ENCODE data around the gene DMRT1. TPM values are rescaled to one million over a fixed set of nuclear protein-coding genes. Genes with fewer than 3 reads are reported as not detected.

Gene DMRT1
- total RNA-seq, 1 donor, result not detected

DNA sequence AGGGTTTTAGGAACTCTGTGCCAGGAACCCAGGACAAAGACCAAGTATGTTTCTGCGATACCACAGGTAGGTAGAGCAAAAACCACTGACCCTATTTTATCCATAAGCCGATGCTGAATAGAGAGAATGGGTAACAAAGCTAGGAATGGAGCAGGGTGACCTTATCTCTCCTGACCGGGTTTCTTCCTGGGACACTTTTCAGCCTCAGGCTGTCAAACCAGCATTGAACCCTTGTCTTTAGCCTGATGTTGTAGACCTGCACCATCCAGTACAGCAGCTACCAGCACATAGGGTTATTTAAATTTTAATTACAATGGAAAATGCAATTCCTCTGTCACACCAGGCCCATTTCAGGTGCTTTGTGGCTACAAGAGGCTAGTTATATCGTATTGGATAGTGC lies 91.9 kb downstream of the DMRT1 start:
- H3K4me3 ChIP-seq (ENCODE audit: low read depth, low read length), result no peak overlapping the region
- DNase-seq (ENCODE audit: low read depth), result no peak
- TF ChIP-seq, protein P1, sequence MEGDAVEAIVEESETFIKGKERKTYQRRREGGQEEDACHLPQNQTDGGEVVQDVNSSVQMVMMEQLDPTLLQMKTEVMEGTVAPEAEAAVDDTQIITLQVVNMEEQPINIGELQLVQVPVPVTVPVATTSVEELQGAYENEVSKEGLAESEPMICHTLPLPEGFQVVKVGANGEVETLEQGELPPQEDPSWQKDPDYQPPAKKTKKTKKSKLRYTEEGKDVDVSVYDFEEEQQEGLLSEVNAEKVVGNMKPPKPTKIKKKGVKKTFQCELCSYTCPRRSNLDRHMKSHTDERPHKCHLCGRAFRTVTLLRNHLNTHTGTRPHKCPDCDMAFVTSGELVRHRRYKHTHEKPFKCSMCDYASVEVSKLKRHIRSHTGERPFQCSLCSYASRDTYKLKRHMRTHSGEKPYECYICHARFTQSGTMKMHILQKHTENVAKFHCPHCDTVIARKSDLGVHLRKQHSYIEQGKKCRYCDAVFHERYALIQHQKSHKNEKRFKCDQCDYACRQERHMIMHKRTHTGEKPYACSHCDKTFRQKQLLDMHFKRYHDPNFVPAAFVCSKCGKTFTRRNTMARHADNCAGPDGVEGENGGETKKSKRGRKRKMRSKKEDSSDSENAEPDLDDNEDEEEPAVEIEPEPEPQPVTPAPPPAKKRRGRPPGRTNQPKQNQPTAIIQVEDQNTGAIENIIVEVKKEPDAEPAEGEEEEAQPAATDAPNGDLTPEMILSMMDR (IDR thresholded peaks at IDR 0.05; ENCODE audit: insufficient read depth, low read length), result no peak

DNA sequence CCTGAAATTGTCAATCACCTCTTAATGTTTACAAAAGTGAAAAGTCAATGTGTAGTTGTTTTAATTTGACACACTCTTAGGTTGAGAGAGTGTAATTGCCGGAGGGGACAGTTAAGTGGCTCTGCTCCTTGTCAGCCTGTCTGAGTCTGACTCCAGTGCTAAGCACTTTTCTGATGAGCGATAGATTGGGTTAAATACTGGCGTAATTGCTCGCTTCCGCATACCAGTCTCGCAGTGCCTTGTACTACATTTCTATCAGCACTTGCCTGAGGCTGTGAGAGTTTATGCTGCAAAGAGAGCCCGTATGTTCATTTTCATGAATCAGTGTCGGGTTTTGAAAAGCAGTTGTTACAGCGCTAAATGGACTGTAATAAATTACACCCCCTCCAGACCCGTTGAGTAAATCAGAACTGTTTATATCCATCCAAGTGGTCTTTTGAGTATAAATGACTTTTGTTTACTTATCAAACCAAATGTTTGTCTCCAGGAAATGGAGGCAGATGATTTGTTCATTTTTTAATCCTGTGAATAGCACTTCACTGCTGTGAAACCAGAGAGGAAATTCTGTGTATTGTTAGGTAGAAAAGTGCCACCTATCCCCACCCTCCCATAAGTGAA lies 94.0 kb downstream of the DMRT1 start:
- peak; percentile 4 for DNase-seq (ENCODE audit: low read depth)

DNA sequence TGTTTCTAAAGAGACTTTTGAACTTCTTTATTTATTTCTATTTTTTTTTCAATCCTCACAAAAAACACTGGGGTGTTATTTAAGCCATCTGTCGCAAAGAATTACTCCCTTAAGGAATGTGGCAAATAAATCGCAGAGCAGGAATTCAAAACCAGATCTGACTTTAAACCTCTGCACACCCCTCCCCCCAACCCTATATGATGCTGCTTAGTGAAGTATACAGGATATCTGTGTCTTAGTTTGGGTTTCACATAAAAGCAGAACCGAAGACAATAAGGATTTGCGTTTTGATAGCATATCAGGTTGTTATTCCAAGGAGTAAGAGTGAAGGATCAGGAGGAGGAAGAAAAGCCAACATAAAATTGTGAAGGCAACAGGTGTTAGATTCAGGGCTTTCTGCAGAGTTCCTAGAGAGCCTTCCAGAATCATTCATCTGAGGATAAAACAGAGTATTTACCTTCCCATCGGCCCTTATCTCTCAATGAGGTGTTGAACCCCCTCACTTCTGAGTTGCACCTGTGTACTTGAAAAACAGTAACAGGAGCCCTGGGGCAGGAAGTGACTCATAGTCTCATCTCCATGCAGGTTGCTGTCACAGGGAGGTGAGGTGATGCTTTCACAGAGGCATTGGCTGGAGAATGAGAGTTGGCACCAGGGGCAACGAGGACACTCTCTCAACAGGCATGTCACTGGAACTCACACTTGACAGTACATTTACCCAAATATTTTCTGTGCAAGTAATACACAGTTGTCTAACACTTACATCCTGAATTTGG lies 101.5 kb downstream of the DMRT1 start:
- DNase-seq (ENCODE audit: low read depth), result no peak
- H3K4me3 ChIP-seq (ENCODE audit: low read depth, low read length), result no peak overlapping the region
- TF ChIP-seq, protein P1 (IDR thresholded peaks at IDR 0.05; ENCODE audit: insufficient read depth, low read length), result no peak

More for the DNA sequence above, 94.0 kb downstream of the DMRT1 start:
- TF ChIP-seq, protein P1 (IDR thresholded peaks at IDR 0.05; ENCODE audit: insufficient read depth, low read length), result no peak
- no peak overlapping the region for H3K4me3 ChIP-seq (ENCODE audit: low read depth, low read length)

DNA sequence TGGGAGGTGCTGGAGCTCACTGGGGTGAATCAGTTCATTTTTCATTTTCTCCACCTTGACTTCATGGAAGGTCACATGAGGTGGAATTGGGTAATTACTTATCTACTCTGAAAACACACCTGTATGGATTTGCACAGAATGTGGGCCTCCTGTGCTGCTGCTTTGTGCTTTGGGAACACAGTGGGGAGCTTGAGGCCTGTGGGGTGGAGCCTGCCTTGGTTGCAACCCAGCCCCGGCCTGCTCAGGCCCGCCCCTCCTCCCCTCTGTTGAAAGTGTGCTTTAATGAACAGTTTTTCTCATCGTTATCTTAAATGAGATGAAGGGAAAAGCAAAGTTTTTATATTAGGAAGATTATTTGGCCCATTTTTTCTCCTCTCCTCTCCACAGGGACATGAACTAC lies 106.5 kb downstream of the DMRT1 start:
- no peak for DNase-seq (ENCODE audit: low read depth)

DNA sequence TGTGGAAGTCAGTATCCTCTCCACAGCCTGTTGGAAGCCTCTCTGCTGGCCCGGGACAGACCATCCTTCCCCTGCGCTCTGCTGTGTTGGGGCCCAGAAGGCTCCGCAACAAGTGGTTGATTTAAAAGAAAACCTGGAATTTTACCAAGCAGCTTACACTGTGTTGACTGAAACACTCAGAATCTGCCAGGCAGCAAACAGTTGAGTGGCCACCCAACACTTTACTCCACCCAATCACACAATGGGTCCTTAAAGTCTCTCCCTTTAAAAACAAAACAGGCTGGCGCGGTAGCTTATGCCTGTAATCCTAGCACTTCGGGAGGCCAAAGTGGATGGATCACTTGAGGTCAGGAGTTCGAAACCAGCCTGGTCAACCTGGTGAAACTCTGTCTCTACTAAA lies 107.0 kb downstream of the DMRT1 start:
- no peak overlapping the region for H3K4me3 ChIP-seq (ENCODE audit: low read depth, low read length)
- TF ChIP-seq, protein P1 (IDR thresholded peaks at IDR 0.05; ENCODE audit: insufficient read depth, low read length), result no peak
- DNase-seq (ENCODE audit: low read depth), result no peak

More for the DNA sequence above, 106.5 kb downstream of the DMRT1 start:
- TF ChIP-seq, protein P1 (IDR thresholded peaks at IDR 0.05; ENCODE audit: insufficient read depth, low read length), result no peak
- no peak overlapping the region for H3K4me3 ChIP-seq (ENCODE audit: low read depth, low read length)

DNA sequence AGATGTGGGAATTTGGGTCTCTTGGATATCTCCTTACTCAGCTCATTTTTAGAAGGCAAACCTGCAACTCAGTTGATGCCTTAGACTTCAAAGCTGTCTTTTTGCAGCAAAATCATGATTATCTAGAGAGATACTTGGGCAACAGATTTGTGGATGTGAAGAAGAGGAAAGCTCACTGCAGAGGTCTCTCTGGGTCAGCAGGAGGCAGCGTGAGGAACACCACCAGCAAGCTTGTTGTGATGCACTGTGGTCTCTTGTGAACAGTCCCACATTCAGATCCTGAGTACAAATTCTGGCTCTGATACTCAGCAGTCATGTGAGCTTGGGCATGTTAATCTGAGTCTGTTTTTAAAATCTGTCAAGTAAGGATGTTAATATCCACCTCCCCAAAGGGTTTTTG lies 108.6 kb downstream of the DMRT1 start:
- TF ChIP-seq, protein P1 (IDR thresholded peaks at IDR 0.05; ENCODE audit: insufficient read depth, low read length), result no peak
- no peak overlapping the region for H3K4me3 ChIP-seq (ENCODE audit: low read depth, low read length)
- no peak for DNase-seq (ENCODE audit: low read depth)
